ENCODE data around the gene ZBTB7A.

ZBTB7A gene

DNA sequence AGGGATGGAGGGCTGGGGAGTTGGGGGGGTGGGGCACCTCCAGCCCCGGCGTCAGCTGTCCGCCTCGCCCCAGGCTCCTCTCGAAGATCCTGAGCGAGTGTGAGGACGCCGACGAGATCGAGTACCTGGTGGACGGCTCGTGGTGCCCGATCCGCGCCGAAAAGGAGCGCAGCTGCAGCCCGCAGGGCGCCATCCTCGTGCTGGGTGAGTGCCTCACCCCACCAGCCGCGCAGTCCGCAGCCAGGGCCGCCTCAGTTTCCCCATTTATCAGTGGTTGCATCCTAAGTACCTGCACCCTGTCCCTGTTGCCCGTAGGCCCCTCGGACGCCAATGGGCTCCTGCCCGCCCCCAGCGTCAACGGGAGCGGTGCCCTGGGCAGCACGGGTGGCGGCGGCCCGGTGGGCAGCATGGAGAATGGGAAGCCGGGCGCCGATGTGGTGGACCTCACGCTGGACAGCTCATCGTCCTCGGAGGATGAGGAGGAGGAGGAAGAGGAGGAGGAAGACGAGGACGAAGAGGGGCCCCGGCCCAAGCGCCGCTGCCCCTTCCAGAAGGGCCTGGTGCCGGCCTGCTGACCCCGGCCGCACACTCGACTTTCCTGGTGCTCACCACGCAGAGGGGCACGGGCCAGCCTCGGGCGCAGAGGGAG, 29.3 kb downstream of the ZBTB7A start:
- no peak for DNase-seq (ENCODE audit: low read depth in 2 of 3, low spot score in 2 of 3)

DNA sequence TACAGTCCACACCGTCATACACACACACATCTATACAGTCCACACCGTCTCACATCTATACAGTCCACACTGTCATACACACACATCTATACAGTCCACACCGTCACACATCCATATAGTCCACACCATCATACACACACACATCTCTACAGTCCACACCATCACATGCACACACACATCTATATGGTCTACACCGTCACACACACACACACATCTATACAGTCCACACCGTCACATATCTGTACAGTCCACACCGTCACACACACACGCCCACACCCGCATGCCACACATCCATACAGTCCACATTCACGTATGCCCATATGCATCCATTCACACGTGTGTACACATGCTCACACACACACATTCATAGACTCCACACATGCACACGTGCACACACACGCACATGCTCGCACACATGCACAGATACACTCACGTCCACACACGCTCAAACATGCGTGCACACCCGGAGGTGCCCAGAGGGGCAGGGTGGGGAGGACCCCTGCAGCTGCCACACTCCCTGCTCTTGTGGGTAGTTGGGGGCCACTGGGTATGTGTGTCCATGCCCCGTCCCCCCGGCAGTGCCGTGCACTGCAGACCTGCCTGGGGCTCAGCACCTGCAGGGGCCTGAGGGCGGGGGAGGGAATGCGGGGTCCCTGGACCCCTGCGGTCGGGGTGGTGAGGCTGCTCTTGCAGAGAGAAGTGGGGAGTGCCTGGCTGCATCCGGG, 30.0 kb downstream of the ZBTB7A start:
- DNase-seq (ENCODE audit: low read depth in 2 of 3, low spot score in 2 of 3): no peak

DNA sequence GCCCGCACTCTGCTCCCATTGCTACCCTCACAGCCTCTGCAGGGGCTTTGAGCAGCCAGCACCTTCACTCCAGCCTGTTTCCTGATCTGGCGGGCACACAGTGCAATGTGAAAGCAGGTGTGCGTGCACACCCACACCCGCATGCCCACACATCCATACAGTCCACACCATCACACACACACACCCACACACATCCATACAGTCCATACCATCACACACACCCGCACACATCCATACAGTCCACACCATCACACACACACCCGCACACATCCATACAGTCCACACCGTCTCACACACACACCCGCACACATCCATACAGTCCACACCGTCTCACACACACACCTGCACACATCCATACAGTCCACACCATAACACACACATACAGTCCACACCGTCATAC, 31.1 kb downstream of the ZBTB7A start:
- DNase-seq (ENCODE audit: low read depth in 2 of 3, low spot score in 2 of 3): no peak

DNA sequence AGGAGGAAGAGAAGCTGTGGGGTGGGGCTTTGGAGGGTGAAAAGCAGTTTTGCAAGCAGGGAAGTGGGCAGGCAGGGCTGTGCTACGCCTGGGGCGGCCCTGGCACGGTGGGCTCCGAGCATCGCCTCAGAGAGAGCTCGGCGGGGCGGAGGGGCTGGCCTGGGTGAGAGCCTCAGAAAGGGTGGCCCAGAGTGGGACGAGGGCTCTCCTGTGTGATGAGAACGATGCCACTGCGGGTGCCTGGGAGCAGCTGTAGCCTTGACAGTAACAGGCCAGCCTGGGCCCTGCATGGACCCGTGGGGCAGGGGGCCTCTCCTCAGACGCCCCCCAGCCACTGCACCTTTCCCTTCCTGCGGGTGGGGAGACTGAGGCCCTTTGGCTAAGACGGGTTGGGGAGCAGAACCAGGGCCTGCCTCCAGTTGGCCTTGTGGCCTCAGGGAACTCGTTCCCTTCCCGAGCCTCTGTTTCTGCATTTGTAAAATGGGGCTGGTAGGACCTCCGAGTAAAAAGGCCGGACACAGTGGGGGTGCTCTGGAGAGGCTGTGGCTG, 31.6 kb downstream of the ZBTB7A start:
- DNase-seq (ENCODE audit: low read depth in 2 of 3, low spot score in 2 of 3): no peak

DNA sequence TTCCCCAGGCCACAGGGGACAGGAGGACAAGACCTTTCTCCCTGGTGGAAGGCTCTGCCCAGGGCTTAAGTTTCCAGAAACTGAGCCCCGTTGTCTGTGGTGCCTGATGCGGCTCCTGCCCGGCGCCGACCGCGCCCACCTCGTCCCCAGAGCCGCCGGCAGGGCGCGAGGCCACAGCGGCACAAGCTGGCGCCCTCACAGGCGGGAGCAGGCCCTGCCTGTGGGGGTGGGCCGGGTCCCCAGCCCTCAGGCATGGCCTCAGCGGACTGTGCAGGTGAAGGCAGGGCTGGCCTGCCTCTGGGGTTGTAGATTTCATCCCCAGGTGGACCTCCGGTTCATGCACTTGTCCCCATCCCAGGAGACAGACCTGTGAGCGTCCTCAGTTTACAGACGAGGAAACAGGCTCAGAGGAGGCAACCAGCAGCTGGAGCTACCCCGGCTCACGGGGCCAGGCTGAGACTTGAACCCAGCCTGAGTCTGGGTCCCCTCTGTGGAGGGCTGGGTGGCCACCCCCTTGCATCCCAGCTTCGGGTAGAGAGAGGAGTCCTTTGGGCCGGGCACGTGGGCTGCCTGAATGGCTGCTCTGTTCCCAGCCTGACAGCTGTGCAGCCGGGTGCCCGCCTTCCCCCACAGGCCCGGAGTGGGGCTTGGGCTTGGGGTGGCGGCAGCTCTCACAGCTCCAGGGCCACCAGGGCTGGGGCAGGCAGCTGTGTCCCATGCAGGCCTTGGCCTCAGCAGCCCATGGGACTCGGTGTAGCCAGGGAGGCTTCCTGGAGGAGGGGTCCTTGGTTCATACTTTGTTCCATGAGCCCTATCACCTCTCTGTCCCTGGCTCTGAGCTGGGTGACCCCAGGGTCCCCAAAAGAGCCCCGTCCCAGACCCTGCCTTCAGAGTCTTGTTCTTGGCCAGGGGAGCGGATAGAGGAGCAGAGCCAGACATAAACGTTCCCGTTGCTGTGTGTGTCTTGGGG, 32.4 kb downstream of the ZBTB7A start:
- DNase-seq (ENCODE audit: low read depth in 2 of 3, low spot score in 2 of 3): no peak

DNA sequence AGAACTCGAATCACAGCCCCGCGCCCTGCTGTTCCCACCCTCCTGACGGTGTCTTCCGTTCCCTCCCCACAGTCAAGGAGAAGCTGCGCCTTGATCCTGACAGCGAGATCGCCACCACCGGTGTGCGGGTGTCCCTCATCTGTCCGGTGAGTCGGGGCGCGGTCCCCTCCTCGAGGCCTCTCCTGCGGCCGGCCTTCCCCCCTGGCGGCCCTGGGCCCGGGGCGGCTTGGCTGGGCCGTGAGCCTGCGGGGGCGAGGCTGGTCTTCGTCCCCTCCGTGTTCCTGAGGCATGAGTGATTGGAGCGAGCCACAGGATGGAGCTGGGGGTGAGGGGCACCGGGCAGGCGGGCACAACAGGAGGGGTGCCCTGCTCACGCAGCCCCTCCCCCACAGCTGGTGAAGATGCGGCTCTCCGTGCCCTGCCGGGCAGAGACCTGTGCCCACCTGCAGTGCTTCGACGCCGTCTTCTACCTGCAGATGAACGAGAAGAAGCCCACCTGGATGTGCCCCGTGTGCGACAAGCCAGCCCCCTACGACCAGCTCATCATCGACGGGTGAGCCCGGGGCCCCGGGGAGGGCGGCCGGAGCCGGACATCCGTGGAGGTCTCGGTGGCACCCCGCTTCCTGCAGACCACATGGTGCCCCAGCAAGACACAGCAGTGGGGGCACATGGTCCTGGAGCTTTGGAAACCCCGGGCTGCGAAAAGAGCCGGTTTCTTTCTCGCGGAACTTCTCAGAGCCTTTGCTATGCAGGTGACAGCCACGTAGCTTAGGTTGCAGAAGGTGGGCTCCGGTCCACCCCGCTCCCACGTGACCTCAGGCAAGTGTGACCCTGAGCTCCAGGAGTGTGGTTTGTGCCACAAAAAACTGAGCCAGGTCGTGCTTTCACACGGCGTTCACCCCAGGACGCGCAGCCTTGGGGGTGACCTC, 33.4 kb downstream of the ZBTB7A start:
- DNase-seq (ENCODE audit: low read depth in 2 of 3, low spot score in 2 of 3): no peak

DNA sequence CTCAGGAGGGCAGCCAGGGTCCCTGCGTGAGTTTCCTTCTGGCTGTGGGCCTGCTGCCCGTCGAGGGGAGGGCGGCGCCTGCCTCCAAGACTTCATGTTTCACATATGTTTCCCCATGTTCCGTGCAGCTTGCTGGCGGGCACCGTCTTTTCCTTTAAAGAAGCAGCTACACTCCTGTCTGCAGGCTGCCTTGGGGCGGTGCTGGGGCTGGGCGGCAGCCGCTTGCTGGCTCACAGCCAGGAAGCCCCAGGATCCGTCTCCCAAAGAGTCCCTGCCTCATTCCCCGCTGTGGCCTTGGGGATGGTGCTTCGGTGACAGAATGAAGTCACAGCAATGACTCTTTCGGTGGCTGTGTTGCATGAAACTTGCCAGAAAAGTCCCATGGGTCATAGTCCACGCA, 34.3 kb downstream of the ZBTB7A start:
- no peak for DNase-seq (ENCODE audit: low read depth in 2 of 3, low spot score in 2 of 3)

DNA sequence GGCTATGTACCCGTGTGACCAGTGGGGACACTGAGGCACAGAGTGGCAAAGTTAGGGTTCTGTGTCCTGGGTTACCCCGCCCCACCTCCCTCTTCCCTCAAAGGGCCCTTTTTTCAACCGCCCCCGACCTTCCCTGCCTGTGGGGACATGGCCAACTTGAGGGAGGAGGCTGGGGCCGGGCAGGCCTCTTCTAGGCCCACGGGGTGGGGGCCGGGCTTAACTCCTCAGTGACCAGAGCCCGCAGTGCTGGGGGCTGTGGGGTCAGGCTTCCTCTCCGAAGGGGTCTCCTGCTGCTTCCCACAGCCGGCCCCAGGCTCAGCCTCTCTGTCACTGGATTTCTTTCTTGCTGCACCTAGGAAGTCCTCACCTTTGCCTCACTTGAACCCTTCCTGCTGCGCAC, 35.3 kb downstream of the ZBTB7A start:
- DNase-seq (ENCODE audit: low read depth in 2 of 3, low spot score in 2 of 3): no peak

DNA sequence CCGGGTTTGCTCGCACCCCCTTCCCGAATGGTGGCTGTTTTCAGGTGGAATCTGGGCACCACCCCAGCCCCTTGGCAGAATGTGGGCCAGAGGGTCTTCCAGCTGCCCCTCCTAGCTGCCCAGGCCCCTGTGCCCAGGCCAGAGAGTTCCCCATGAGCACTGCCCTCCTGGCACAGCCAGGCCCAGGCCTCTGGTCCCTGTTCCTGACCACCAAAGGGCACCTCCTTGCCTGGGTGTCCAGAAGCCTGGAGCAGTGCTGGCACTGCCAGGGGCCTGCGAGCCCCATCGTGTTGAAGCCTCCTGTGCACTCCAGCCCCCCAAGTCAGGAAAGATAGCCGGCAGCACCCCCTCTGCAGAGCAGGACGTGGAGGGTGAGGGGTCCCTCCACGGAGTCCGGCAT, 35.7 kb downstream of the ZBTB7A start:
- DNase-seq (ENCODE audit: low read depth in 2 of 3, low spot score in 2 of 3): no peak

DNA sequence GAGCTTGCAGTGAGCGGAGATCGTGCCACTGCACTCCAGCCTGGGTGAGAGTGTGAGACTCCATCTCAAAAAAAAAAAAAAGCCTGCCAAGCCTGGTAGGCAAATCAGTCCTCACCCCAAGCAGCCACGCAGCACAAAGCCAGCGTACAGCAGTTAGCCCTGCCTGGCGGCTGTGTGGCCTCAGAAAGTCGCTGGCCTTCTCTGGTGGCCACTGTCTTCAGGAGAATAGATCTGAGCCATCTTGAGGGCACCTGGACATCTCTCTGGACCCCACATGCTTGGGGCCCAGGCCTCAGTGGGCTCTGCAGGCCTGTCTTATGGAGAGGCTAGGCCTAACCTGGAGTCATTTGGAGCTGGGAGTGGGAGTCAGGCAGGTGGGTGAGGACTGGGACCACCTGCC, 36.1 kb downstream of the ZBTB7A start:
- no peak for DNase-seq (ENCODE audit: low read depth in 2 of 3, low spot score in 2 of 3)

DNA sequence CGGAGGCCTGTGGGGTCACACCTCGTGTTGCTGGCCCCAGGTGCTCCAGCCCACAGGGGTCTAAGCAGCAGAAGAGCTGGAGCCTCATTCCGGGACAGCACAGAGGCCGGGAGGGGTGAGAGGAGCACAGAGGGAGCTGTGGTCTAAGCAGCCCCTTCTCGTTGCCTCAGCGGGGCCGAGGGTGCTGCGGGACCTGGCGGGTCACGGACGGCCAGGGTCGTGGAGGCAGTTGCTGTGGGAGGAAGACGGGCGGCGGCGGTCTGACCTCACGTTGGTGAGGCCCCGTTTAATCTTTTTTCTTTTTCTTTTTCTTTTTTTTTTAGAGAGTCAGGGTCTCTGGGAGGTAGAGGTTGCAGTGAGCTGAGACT, 37.5 kb downstream of the ZBTB7A start:
- no peak for DNase-seq (ENCODE audit: low read depth in 2 of 3, low spot score in 2 of 3)

DNA sequence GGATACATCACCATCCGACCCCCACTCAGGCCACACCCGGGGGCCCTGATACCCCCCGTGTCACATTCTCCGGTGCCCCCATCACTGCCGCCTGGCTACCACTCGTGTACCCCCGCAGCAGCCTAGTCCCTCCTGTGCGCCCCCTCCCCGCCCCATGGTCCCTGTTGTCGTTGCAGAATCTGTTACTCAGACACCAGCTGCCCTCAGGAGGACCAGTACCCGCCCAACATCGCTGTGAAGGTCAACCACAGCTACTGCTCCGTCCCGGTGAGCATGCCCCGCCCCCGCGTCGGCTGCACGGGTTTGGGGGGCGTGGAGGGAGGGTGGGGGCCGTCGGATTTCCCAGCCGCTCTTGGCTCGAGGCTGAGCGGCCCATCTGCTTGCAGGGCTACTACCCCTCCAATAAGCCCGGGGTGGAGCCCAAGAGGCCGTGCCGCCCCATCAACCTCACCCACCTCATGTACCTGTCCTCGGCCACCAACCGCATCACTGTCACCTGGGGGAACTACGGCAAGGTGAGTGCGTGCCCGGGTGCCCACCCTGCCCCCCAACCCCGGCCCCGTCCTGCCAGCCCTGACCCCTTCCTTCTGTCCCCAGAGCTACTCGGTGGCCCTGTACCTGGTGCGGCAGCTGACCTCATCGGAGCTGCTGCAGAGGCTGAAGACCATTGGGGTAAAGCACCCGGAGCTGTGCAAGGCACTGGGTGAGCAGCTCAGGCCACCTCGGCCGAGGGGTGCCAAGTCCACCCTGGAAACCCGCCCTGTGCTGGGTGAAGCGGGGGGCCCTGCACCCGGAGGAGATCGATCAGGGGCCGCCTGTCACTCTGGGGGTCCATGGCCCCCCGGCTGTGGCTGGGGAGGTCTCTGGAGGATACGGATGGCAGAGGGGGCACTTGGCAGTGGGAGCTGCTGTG, 38.1 kb downstream of the ZBTB7A start:
- no peak for DNase-seq (ENCODE audit: low read depth in 2 of 3, low spot score in 2 of 3)

DNA sequence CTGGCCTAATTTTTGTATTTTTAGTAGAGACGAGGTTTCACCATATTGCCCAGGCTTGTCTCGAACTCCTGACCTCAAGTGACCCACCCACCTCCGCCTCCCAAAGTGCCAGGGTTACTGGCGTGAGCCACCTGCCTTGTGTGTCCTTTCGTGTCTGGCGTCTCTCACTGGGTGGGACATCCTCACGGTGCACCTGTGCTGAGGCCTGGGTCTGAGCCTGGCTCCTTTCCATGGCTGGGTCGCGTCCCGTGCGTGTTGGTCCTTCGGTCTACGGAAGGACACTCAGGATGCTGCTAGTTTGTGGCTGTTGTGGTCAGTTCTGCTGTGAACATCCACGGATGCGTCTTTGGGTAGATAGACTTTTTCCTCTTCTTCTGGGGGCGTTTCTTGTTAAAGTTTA, 39.6 kb downstream of the ZBTB7A start:
- no peak for DNase-seq (ENCODE audit: low read depth in 2 of 3, low spot score in 2 of 3)

DNA sequence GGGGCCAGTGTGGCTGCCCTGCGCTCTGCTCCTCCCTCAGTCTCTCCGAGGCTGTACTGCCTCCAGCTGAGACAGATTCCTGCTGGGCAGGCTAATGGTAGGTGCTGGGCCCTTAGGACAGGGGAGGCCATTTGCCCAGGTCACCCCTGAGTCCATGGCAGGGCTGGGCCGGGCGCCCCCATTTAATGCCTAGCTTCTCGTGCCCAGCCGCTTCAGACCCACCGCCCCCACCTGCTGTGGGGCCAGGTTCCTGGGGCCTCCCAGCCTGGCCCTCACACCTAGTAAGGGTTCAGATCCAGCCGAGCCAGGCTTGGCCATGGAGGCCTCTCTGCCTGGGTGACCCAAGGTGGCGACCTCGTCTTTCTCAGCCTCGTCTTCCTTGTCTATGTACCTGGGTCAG, 41.4 kb downstream of the ZBTB7A start:
- DNase-seq (ENCODE audit: low read depth in 2 of 3, low spot score in 2 of 3): no peak

DNA sequence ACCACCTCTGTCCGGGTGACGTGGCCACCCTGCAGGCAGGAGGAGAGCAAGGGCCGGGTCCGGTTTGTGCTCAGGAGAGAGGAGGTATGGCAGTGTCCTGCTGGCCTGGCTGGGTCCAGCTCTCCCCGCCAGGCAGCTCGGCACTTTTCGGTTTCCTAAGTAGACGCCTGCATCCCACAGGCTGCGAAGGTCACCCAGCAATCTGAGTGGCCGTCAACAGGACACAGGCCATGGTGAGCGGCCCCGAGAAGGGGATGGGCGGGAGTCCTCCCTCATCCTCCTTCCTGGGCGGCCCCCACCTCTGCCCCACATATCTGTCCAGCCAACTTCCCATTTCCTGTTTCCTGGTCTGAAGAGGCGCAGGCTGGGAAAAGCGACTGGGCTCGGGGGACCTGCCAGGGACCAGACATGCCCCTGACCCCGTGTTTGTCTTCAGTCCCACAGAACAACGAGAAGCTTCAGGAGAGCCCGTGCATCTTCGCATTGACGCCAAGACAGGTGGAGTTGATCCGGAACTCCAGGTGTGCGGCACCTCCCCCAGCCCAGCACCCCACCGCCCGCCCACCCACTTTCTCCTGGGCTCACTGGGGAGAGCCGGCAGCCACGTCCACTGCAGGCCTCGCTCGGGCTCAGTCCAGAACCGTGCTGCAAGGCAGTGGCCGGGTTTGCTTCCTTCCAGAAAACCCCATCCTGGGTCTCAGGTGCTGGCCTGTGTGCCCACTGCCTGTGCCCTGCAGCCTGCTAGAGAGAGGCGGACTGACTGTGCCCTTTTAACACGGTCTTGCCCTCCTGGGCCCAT, 42.9 kb downstream of the ZBTB7A start:
- no peak for DNase-seq (ENCODE audit: low read depth in 2 of 3, low spot score in 2 of 3)

DNA sequence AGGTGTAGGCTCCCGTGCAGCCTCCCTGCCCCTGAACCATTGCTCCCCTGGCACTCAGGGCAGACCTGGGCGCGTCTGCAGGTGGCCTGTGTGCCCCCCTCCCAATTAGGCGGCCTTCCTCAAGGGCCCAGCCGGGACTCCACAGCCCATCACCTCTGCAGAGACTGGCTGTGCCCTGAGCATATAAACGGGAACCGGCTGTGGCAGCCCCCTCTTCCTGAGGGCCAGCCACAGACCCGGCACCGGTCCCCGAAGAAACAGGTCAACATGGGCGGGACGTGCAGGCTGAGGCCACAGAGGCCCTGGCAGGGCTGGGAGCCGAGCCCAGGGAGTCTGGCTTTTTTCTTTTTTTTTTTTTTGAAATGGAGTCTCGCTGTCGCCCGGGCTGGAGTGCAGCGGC, 47.1 kb downstream of the ZBTB7A start:
- no peak for DNase-seq (ENCODE audit: low read depth in 2 of 3, low spot score in 2 of 3)

DNA sequence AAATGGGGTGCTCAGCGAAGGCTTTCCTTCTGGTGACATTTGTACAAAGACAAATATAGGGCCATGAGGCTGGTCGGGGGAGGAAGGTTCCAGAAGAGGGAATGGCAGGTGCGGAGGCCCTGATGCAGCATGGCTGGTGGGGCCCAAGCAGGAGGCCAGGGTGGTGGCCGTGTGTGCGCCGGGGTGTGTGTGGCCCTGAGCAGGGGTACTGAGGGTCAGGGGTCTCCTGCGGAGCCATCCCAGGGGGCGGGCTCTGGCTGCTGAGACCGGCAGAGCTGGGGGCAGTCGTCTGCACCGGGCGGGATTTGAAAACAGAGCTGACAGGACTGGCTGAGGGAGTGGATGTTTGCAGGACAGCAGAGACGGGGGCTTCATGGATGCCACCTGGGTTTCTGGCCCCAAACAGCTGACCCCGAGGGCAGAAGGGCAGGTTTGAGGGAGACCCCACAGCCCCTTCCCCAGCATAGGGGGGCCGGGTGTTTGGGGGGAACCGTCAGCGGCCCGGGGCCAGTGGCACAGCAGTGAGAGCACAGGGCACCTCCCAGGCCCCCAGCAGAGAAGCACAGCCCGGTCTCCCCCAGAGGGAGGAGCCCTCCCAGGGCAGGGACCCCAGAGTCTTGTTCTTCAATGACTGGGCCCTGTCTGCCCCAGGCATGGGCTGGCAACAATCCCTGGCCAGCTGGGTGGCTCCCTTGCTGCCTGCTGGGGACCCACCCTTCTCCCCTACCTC, 47.8 kb downstream of the ZBTB7A start:
- no peak for DNase-seq (ENCODE audit: low read depth in 2 of 3, low spot score in 2 of 3)

DNA sequence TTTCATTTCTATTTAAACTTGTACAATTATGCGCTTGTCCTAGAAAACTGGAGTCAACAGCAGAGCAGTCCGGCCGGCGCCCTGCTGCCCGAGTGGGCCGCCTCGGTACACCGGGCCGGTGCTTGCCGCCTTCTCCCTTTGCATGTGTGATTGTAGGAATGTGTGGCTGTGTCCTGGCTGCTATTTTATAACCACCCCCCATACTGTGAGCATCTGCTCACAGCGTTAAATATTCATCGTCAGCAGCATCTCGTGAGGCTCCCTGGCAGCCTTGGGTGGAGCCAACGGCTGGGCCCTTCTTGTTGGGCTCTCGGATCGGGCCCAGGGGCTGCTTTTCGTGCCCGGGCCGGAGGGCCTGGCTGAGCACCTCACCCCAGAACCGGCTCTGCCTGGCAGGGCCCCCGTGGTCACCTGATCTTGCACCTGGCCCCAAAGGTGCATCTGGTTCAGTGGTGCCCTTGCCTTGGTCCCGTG, 48.5 kb downstream of the ZBTB7A start:
- DNase-seq (ENCODE audit: low read depth in 2 of 3, low spot score in 2 of 3): no peak
